GM23338 (cell line): Measurements from ENCODE around the gene CACNA2D1.

Source experiments
- CREB1 ChIP-seq: fragments of 250-450 bp; sonication (Bioruptor Pico); IDR thresholded peaks from 2 replicates; pipeline ENCODE4 v1.5.0; 2020; ENCODE audit warnings: low read depth, mild to moderate bottlenecking, moderate library complexity
- CTCF ChIP-seq, 2 experiments: fragments of 200-600 bp in 1 of 2; sonication (generic) in 1 of 2; conservative IDR thresholded peaks; 2 replicates each; pipeline versions ENCODE4 v1.5.1 to v1.6.1; 2016 to 2017; ENCODE audit warnings: antibody characterized with exemption in 2 of 2, low read depth in 2 of 2, mild to moderate bottlenecking in 2 of 2, moderate library complexity in 1 of 2
- ETS1 ChIP-seq: IDR thresholded peaks from 2 replicates; pipeline ENCODE4 v1.6.1; 2016; ENCODE audit warnings: antibody characterized with exemption
- EZH2 ChIP-seq: fragments of 200-600 bp; sonication (generic); IDR thresholded peaks from one replicate; pipeline ENCODE4 v1.8.0; 2017; ENCODE audit warnings: antibody characterized with exemption, mild to moderate bottlenecking, low read depth; ENCODE audit not compliant: unreplicated experiment
- EZH2phosphoT487 ChIP-seq: fragments of 200-600 bp; sonication (generic); IDR thresholded peaks from one replicate; pipeline ENCODE4 v1.8.1; 2018; ENCODE audit warnings: antibody characterized with exemption; ENCODE audit not compliant: unreplicated experiment
- JUNB ChIP-seq: IDR thresholded peaks from one replicate; pipeline ENCODE4 v1.6.1; 2016; ENCODE audit warnings: antibody characterized with exemption; ENCODE audit not compliant: unreplicated experiment
- NANOG ChIP-seq: IDR thresholded peaks from 2 replicates; pipeline ENCODE4 v1.6.1; 2016; ENCODE audit warnings: antibody characterized with exemption, borderline replicate concordance
- POLR2AphosphoS5 ChIP-seq: IDR thresholded peaks from 2 replicates; pipeline ENCODE4 v1.6.1; 2016; ENCODE audit warnings: antibody characterized with exemption, low read depth
- REST ChIP-seq: IDR thresholded peaks from one replicate; pipeline ENCODE4 v1.6.1; 2018; ENCODE audit warnings: antibody characterized with exemption; ENCODE audit not compliant: unreplicated experiment
- ZNF114 ChIP-seq: fragments of 250-450 bp; sonication (Bioruptor Pico); IDR thresholded peaks from 2 replicates; pipeline ENCODE4 v1.5.0; 2020; ENCODE audit warnings: mild to moderate bottlenecking, moderate library complexity
- ZNF331 ChIP-seq: fragments of 250-450 bp; sonication (Bioruptor Pico); IDR thresholded peaks from 2 replicates; pipeline ENCODE4 v1.5.0; 2020; ENCODE audit warnings: low read depth, mild to moderate bottlenecking, moderate library complexity
- ZNF462 ChIP-seq: fragments of 250-450 bp; sonication (Bioruptor Pico); IDR thresholded peaks from 2 replicates; pipeline ENCODE4 v1.5.0; 2020; ENCODE audit warnings: mild to moderate bottlenecking, moderate library complexity

- TF ChIP-seq CTCF (conservative IDR thresholded peaks at IDR 0.05; ENCODE audit: low read depth in 2 of 2): no peak
- no peak for TF ChIP-seq EZH2
- no peak for TF ChIP-seq POLR2AphosphoS5
- no peak for TF ChIP-seq REST
- no peak for TF ChIP-seq EZH2phosphoT487
- no peak for TF ChIP-seq JUNB
- TF ChIP-seq CREB1 (CRISPR knock-in tag): no peak
- TF ChIP-seq ZNF114 (CRISPR knock-in tag): no peak
- TF ChIP-seq ETS1: no peak
- TF ChIP-seq NANOG: no peak
- no peak for TF ChIP-seq ZNF331
- TF ChIP-seq ZNF462: no peak
Measured at GRCh38 chr7:82039621-82040020, 404.0 kb downstream of the CACNA2D1 start.
